K562 (cell line): Measurements from ENCODE around the gene CABP2. TPM values are rescaled to one million over a fixed set of nuclear protein-coding genes. Genes with fewer than 3 reads are reported as not detected.

Source experiments
- ATAC-seq: fragments of 200-7000 bp; cut with Tn5 transposase; 3 replicates; pipeline ENCODE4 v1.9.1; 2020; ENCODE audit warnings: moderate library complexity
- BruUV-seq: library from RNA; stranded (reverse); fragments of 400-500 nt; replicated peaks from 2 replicates; lab custom pipeline; 2021; lab: Mats Ljungman, UMichigan
- CTCF ChIA-PET: fragments of 300-600 bp; formaldehyde crosslinking; extraction: SDS; loops from one replicate; lab custom pipeline; 2021; ENCODE audit warnings: low intra/inter-chr PET ratio; lab: Yijun Ruan, JAX
- POLR2A ChIA-PET: fragments of 300-600, 350-650 bp; sonication (Branson Sonifier 250); formaldehyde crosslinking; extraction: SDS; loops from one replicate; lab custom pipeline; 2021; ENCODE audit warnings: antibody characterized with exemption, inconsistent platforms; lab: Yijun Ruan, JAX
- DNase-seq, 4 experiments: peaks; one replicate each; pipeline versions ENCODE4 v3.0.0 to v3.0.0-alpha.2; 2011 to 2018; ENCODE audit warnings: low spot score in 3 of 4, mixed read lengths in 3 of 4; ENCODE audit errors: extremely low read depth in 1 of 4
- FAIRE-seq: peaks from 2 replicates; lab custom pipeline; 2011; peaks lifted over from hg19 to GRCh38; lab: Jason Lieb, UNC
- H2AFZ ChIP-seq: 2 replicates; pipeline ENCODE4 v1.6.0; 2011; ENCODE audit warnings: low read depth, low read length, control low read depth, inconsistent platforms
- H3K27ac ChIP-seq: fragments of 200-600 bp; 3 replicates; pipeline ENCODE4 v1.8.0; 2011; ENCODE audit warnings: low read depth, mild to moderate bottlenecking, control low read depth, inconsistent platforms, low read length, moderate library complexity, mixed read lengths; ENCODE audit errors: extremely low read depth
- H3K27me3 ChIP-seq, 2 experiments: fragments of 300-600 bp in 1 of 2; 2 replicates in 1 of 2; 3 replicates in 1 of 2; pipeline versions ENCODE4 v1.6.0 to v1.8.0; 2011; ENCODE audit warnings: inconsistent platforms in 2 of 2, low read length in 2 of 2, mild to moderate bottlenecking in 1 of 2, mixed read lengths in 1 of 2, moderate library complexity in 1 of 2; ENCODE audit not compliant: control insufficient read depth in 2 of 2, insufficient read depth in 2 of 2
- H3K36me3 ChIP-seq: fragments of 300-600 bp; 3 replicates; pipeline ENCODE4 v1.8.0; 2011; ENCODE audit warnings: mild to moderate bottlenecking, low read length, inconsistent platforms; ENCODE audit not compliant: control insufficient read depth, insufficient read depth
- H3K4me1 ChIP-seq, 2 experiments: fragments of 200-600 bp in 1 of 2; replicated peaks in 1 of 2; 2 replicates in 1 of 2; 3 replicates in 1 of 2; pipeline versions ENCODE4 v1.5.1 to v1.8.0; 2011; ENCODE audit warnings: inconsistent platforms in 2 of 2, low read length in 2 of 2, mild to moderate bottlenecking in 1 of 2, mixed read lengths in 1 of 2, moderate library complexity in 1 of 2; ENCODE audit not compliant: control insufficient read depth in 2 of 2, insufficient read depth in 2 of 2
- H3K4me2 ChIP-seq: 2 replicates; pipeline ENCODE4 v1.6.1; 2011; ENCODE audit warnings: low read length, control low read depth, inconsistent platforms, mixed read lengths; ENCODE audit not compliant: insufficient read depth
- H3K4me3 ChIP-seq: fragments of 200-600 bp; sonication (generic), shearing (Covaris generic); 2 replicates; pipeline ENCODE4 v1.5.1; 2016; ENCODE audit warnings: control low read depth, inconsistent platforms
- H3K79me2 ChIP-seq: fragments of 200-600 bp; 3 replicates; pipeline ENCODE4 v1.8.0; 2011; ENCODE audit warnings: low read length, inconsistent platforms; ENCODE audit not compliant: control insufficient read depth, insufficient read depth
- H3K9ac ChIP-seq, 2 experiments: 2 replicates each; pipeline versions ENCODE4 v1.6.0 to v1.6.1; 2011; ENCODE audit warnings: low read depth in 2 of 2, low read length in 2 of 2, control low read depth in 1 of 2, inconsistent platforms in 1 of 2, mild to moderate bottlenecking in 1 of 2, mixed read lengths in 1 of 2; ENCODE audit not compliant: insufficient read depth in 1 of 2
- H3K9me1 ChIP-seq: one replicate; pipeline ENCODE4 v1.6.0; 2011; ENCODE audit warnings: inconsistent platforms, mild to moderate bottlenecking, low read length, moderate library complexity; ENCODE audit not compliant: control insufficient read depth, insufficient read depth
- H3K9me3 ChIP-seq: replicated peaks from 2 replicates; pipeline ENCODE4 v1.5.1; 2011; ENCODE audit warnings: low read depth, low read length, inconsistent platforms; ENCODE audit not compliant: control insufficient read depth, insufficient read depth
- H4K20me1 ChIP-seq: replicated peaks from 2 replicates; pipeline ENCODE4 v1.6.1; 2011; ENCODE audit warnings: low read length, inconsistent platforms, mixed read lengths; ENCODE audit not compliant: control insufficient read depth, insufficient read depth
- ATF7 ChIP-seq: fragments of 450-650 bp; IDR thresholded peaks from 2 replicates; pipeline ENCODE4 v1.7.1; 2014; ENCODE audit warnings: mild to moderate bottlenecking, moderate library complexity
- FOS ChIP-seq: IDR thresholded peaks from 3 replicates; pipeline ENCODE4 v1.6.1; 2011; ENCODE audit not compliant: insufficient read length; ENCODE audit errors: extremely low read depth
- KDM5B ChIP-seq: fragments of 200-600 bp; sonication (generic); IDR thresholded peaks from 2 replicates; pipeline ENCODE4 v1.6.1; 2012; ENCODE audit warnings: low read depth, mild to moderate bottlenecking, moderate library complexity, low read length, control low read depth, inconsistent platforms; ENCODE audit not compliant: insufficient replicate concordance
- NFYB ChIP-seq: IDR thresholded peaks from 2 replicates; pipeline ENCODE4 v1.6.1; 2011; ENCODE audit warnings: mild to moderate bottlenecking, moderate library complexity; ENCODE audit not compliant: insufficient read length; ENCODE audit errors: extremely low read depth
- SETDB1 ChIP-seq: IDR thresholded peaks from one replicate; pipeline ENCODE4 v1.6.1; 2012; ENCODE audit warnings: low read length, control low read depth, inconsistent platforms
- SIRT6 ChIP-seq: IDR thresholded peaks from one replicate; pipeline ENCODE4 v1.6.1; 2012; ENCODE audit warnings: low read depth, mild to moderate bottlenecking, control low read depth, inconsistent platforms, low read length, moderate library complexity
- WGBS: fragments of 100-300 bp; shearing (Covaris generic); methylation state at CpG from one replicate; pipeline ENCODE4 v1.1.6; 2016; ENCODE audit warnings: low coverage, mixed read lengths; ENCODE audit not compliant: insufficient coverage; ENCODE audit errors: missing lambda C conversion rate; 5-methylcytosine and 5-hydroxymethylcytosine counted together
- in situ Hi-C: fragments of 300-500 bp; cut with MboI; formaldehyde crosslinking; loops from 4 replicates; pipeline ENCODE4 v1.15.0; 2018; ENCODE audit warnings: inconsistent platforms, mixed read lengths
- intact Hi-C: fragments of 100-400 bp; cut with micrococcal nuclease; formaldehyde crosslinking; loops from 2 replicates; pipeline ENCODE4 v1.14.2; 2022
- polyA plus RNA-seq, 8 experiments: library from polyadenylated mRNA; depleted of rRNA in 4 of 8; stranded (reverse) in 5 of 8; unstranded in 3 of 8; fragments of >200 nt; fragmentation: Nextera tagmentation in 2 of 8; fragmentation: Illumina TruSeq in 1 of 8; extraction: Ambion mirVana in 2 of 8; extraction: Trizol in 1 of 8; gene quantifications; 2 replicates each; pipeline versions ENCODE4 v1.2.1 to v1.2.3, GENCODE V29; 2011 to 2014; ENCODE audit warnings: inconsistent platforms in 1 of 8, missing spikeins in 1 of 8
- total RNA-seq, 7 experiments: library from RNA; depleted of rRNA in 6 of 7; stranded (reverse); fragments of >200 nt in 6 of 7; fragmentation: Illumina TruSeq in 2 of 7; extraction: Trizol in 2 of 7; gene quantifications; 2 replicates each; pipeline versions ENCODE4 v1.2.1 to v1.2.3, GENCODE V29; 2011 to 2021; ENCODE audit warnings: low replicate concordance in 1 of 7
- TF ChIP-seq, protein P1 (sequence below): fragments of 450-650 bp; IDR thresholded peaks from 2 replicates; pipeline ENCODE4 v1.6.1; 2016
- TF ChIP-seq, protein P2 (sequence below): sonication (generic); IDR thresholded peaks from 2 replicates; pipeline ENCODE4 v1.6.1; 2016
- TF ChIP-seq, protein P3 (sequence below): fragments of 450-650 bp; IDR thresholded peaks from 2 replicates; pipeline ENCODE4 v1.6.1; 2016; ENCODE audit warnings: low read depth

The CABP2 gene
- total and polyA plus RNA-seq, 9 of the 15 experiments (the other 6 are each of a cell fraction or from before 2014, with no cell fraction given), result not detected

DNA sequence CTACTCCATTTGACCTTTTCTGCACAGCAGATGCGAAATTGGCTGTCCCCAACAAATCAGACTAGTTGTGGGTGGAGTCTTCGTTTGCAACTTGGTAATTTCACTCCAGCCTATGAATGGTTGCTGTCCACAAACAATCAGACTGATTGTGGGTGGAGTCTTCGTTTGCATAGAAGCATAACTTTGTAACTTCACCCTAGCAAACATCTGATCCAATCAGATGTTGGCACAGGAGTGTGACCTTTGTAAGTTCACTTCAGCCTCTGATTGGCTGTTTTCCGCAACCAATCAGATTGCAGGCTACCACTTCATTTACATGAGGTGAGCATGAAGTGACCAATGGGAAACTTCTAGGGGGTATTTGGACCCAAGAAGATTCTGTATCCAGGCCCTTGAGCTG, 16.3 kb upstream of the CABP2 start:
- FAIRE-seq, result peak; percentile 73

More for the DNA sequence above, 16.3 kb upstream of the CABP2 start:
- H3K4me3 ChIP-seq, result no peak overlapping the region
- 0 out of 2 replicates have a peak overlapping the region, but pooled peaks have one; percentile 5 for H2AFZ ChIP-seq
- ChIA-PET CTCF (no interaction called here), POLR2A (interaction anchor here (0.5 to 0.7 kb wide), 2 partner anchors 25 to 28 kb away, joined by 3 read pairs; no protein-coding TSS in a partner anchor)
- H3K27ac ChIP-seq, result no peak overlapping the region
- no TSS peak for BruUV-seq
- no peak for TF ChIP-seq SETDB1
- TF ChIP-seq ATF7, result no peak
- TF ChIP-seq NFYB, result peak; percentile 65
- peak; percentile 17 for TF ChIP-seq FOS
- TF ChIP-seq, protein P1, sequence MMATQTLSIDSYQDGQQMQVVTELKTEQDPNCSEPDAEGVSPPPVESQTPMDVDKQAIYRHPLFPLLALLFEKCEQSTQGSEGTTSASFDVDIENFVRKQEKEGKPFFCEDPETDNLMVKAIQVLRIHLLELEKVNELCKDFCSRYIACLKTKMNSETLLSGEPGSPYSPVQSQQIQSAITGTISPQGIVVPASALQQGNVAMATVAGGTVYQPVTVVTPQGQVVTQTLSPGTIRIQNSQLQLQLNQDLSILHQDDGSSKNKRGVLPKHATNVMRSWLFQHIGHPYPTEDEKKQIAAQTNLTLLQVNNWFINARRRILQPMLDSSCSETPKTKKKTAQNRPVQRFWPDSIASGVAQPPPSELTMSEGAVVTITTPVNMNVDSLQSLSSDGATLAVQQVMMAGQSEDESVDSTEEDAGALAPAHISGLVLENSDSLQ, result peak; percentile 25; the same call in 1 of the 2 replicates
- TF ChIP-seq, protein P2, sequence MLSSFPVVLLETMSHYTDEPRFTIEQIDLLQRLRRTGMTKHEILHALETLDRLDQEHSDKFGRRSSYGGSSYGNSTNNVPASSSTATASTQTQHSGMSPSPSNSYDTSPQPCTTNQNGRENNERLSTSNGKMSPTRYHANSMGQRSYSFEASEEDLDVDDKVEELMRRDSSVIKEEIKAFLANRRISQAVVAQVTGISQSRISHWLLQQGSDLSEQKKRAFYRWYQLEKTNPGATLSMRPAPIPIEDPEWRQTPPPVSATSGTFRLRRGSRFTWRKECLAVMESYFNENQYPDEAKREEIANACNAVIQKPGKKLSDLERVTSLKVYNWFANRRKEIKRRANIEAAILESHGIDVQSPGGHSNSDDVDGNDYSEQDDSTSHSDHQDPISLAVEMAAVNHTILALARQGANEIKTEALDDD, result peak; percentile 23; the same call in 1 of the 2 replicates
- TF ChIP-seq KDM5B, result no peak
- TF ChIP-seq, protein P3, sequence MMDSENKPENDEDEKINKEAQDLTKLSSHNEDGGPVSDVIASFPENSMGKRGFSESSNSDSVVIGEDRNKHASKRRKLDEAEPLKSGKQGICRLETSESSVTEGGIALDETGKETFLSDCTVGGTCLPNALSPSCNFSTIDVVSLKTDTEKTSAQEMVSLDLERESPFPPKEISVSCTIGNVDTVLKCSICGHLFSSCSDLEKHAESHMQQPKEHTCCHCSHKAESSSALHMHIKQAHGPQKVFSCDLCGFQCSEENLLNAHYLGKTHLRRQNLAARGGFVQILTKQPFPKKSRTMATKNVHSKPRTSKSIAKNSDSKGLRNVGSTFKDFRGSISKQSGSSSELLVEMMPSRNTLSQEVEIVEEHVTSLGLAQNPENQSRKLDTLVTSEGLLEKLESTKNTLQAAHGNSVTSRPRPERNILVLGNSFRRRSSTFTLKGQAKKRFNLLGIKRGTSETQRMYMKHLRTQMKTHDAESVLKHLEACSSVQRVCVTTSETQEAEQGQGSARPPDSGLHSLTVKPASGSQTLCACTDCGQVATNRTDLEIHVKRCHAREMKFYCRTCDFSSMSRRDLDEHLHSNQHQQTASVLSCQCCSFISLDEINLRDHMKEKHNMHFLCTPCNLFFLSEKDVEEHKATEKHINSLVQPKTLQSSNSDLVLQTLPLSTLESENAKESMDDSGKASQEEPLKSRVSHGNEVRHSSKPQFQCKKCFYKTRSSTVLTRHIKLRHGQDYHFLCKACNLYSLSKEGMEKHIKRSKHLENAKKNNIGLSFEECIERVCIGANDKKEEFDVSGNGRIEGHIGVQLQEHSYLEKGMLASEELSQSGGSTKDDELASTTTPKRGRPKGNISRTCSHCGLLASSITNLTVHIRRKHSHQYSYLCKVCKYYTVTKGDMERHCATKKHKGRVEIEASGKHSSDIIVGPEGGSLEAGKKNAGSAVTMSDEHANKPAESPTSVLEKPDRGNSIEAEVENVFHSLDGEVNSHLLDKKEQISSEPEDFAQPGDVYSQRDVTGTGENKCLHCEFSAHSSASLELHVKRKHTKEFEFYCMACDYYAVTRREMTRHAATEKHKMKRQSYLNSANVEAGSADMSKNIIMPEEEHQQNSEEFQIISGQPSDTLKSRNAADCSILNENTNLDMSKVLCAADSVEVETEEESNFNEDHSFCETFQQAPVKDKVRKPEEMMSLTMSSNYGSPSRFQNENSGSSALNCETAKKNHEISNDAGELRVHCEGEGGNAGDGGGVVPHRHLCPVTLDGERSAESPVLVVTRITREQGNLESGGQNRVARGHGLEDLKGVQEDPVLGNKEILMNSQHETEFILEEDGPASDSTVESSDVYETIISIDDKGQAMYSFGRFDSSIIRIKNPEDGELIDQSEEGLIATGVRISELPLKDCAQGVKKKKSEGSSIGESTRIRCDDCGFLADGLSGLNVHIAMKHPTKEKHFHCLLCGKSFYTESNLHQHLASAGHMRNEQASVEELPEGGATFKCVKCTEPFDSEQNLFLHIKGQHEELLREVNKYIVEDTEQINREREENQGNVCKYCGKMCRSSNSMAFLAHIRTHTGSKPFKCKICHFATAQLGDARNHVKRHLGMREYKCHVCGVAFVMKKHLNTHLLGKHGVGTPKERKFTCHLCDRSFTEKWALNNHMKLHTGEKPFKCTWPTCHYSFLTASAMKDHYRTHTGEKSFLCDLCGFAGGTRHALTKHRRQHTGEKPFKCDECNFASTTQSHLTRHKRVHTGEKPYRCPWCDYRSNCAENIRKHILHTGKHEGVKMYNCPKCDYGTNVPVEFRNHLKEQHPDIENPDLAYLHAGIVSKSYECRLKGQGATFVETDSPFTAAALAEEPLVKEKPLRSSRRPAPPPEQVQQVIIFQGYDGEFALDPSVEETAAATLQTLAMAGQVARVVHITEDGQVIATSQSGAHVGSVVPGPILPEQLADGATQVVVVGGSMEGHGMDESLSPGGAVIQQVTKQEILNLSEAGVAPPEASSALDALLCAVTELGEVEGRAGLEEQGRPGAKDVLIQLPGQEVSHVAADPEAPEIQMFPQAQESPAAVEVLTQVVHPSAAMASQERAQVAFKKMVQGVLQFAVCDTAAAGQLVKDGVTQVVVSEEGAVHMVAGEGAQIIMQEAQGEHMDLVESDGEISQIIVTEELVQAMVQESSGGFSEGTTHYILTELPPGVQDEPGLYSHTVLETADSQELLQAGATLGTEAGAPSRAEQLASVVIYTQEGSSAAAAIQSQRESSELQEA, result no peak
- no peak for TF ChIP-seq SIRT6
- peak; percentile 47 to 66 (median 60) for DNase-seq
- H3K4me1 ChIP-seq, result peaks cover 2 to 9% of the 10 kb centered on the region in 2 experiments; a peak in 3 of 5 replicates
- no peaks in the 10 kb centered on the region for H3K27me3 ChIP-seq
- H3K36me3 ChIP-seq, result no peaks in the 10 kb centered on the region
- peak; percentile 86 for ATAC-seq
- intact Hi-C loops (no loop called here), in situ Hi-C loops (loop anchor here (25.0 kb wide), 1 partner anchor 1148 kb away; the partner anchor contains the start of gene GAL)
- H3K79me2 ChIP-seq, result no peaks in the 10 kb centered on the region
- 38% methylated on average over 4 of the region's 4 CpGs for WGBS
- H3K9me3 ChIP-seq, result no peaks in the 10 kb centered on the region
- H3K9ac ChIP-seq, result no peak overlapping the region
- H3K4me2 ChIP-seq, result no peak overlapping the region
- no peaks in the 10 kb centered on the region for H3K9me1 ChIP-seq
- H4K20me1 ChIP-seq, result no peaks in the 10 kb centered on the region
